GM23338 (cell line): ENCODE measurements around the gene VASN. TPM values are rescaled to one million over a fixed set of nuclear protein-coding genes. Genes with fewer than 3 reads are reported as not detected.

Experiments
- ATAC-seq: fragments of 200-7000 bp; cut with Tn5 transposase; 3 replicates; pipeline ENCODE4 v1.9.1; 2020
- DNase-seq: peaks from one replicate; pipeline ENCODE4 v3.0.0-alpha.2; 2015; ENCODE audit warnings: low spot score
- H2AFZ ChIP-seq: fragments of 200-600 bp; sonication (generic); 2 replicates; pipeline ENCODE4 v1.8.0; 2016; ENCODE audit warnings: antibody characterized with exemption, mild to moderate bottlenecking, moderate library complexity
- H3F3A ChIP-seq: fragments of 200-600 bp; sonication (generic); replicated peaks from 2 replicates; pipeline ENCODE4 v1.8.0; 2017; ENCODE audit warnings: antibody characterized with exemption, mixed run types, low read depth
- H3K27ac ChIP-seq: fragments of 200-600 bp; sonication (generic); 2 replicates; pipeline ENCODE4 v1.6.1; 2016; ENCODE audit warnings: low read depth
- H3K27me3 ChIP-seq: fragments of 200-600 bp; sonication (generic); 2 replicates; pipeline ENCODE4 v1.8.0; 2016; ENCODE audit warnings: mild to moderate bottlenecking, mixed run types, moderate library complexity; ENCODE audit not compliant: insufficient read depth
- H3K36me3 ChIP-seq: fragments of 200-600 bp; sonication (generic); 2 replicates; pipeline ENCODE4 v1.8.0; 2016; ENCODE audit warnings: mild to moderate bottlenecking; ENCODE audit not compliant: insufficient read depth
- H3K4me1 ChIP-seq: fragments of 200-600 bp; sonication (generic); 2 replicates; pipeline ENCODE4 v1.8.0; 2016; ENCODE audit warnings: mild to moderate bottlenecking, moderate library complexity; ENCODE audit not compliant: insufficient read depth
- H3K4me2 ChIP-seq: fragments of 200-600 bp; sonication (generic); 2 replicates; pipeline ENCODE4 v1.7.1; 2017; ENCODE audit warnings: mixed run types
- H3K4me3 ChIP-seq: fragments of 200-600 bp; sonication (generic); 2 replicates; pipeline ENCODE4 v1.6.1; 2016; ENCODE audit warnings: mixed run types
- H3K79me2 ChIP-seq: fragments of 200-600 bp; sonication (generic); replicated peaks from 2 replicates; pipeline ENCODE4 v1.8.0; 2017; ENCODE audit warnings: mild to moderate bottlenecking; ENCODE audit not compliant: insufficient read depth
- H3K9me2 ChIP-seq: fragments of 200-600 bp; sonication (generic); 2 replicates; pipeline ENCODE4 v1.8.0; 2017; ENCODE audit not compliant: insufficient read depth
- H4K20me1 ChIP-seq: fragments of 200-600 bp; sonication (generic); replicated peaks from 2 replicates; pipeline ENCODE4 v1.8.0; 2017; ENCODE audit warnings: mild to moderate bottlenecking; ENCODE audit not compliant: insufficient read depth
- H3K27ac Mint-ChIP-seq: 2 replicates; pipeline ENCODE4 v1.8.0; 2020; ENCODE audit warnings: inconsistent platforms, mild to moderate bottlenecking, moderate library complexity, mixed read lengths
- H3K27me3 Mint-ChIP-seq: 3 replicates; pipeline ENCODE4 v1.8.0; 2022; ENCODE audit warnings: low read depth, mild to moderate bottlenecking, moderate library complexity, mixed read lengths, inconsistent platforms; ENCODE audit not compliant: insufficient read depth, poor library complexity
- H3K36me3 Mint-ChIP-seq: 3 replicates; pipeline ENCODE4 v1.8.0; 2021; ENCODE audit warnings: low read depth, mild to moderate bottlenecking, inconsistent platforms, moderate library complexity, mixed read lengths
- H3K4me1 Mint-ChIP-seq: 3 replicates; pipeline ENCODE4 v1.8.0; 2020; ENCODE audit warnings: mild to moderate bottlenecking, inconsistent platforms, mixed read lengths
- H3K4me3 Mint-ChIP-seq: 3 replicates; pipeline ENCODE4 v1.8.0; 2021; ENCODE audit warnings: moderate library complexity, mild to moderate bottlenecking, inconsistent platforms, mixed read lengths
- H3K9me3 Mint-ChIP-seq: 3 replicates; pipeline ENCODE4 v1.8.0; 2020; ENCODE audit warnings: moderate library complexity, mild to moderate bottlenecking, inconsistent platforms, mixed read lengths
- CTCF ChIP-seq, 2 experiments: fragments of 200-600 bp in 1 of 2; sonication (generic) in 1 of 2; conservative IDR thresholded peaks; 2 replicates each; pipeline versions ENCODE4 v1.5.1 to v1.6.1; 2016 to 2017; ENCODE audit warnings: antibody characterized with exemption in 2 of 2, low read depth in 2 of 2, mild to moderate bottlenecking in 2 of 2, moderate library complexity in 1 of 2
- ETS1 ChIP-seq: IDR thresholded peaks from 2 replicates; pipeline ENCODE4 v1.6.1; 2016; ENCODE audit warnings: antibody characterized with exemption
- EZH2 ChIP-seq: fragments of 200-600 bp; sonication (generic); IDR thresholded peaks from one replicate; pipeline ENCODE4 v1.8.0; 2017; ENCODE audit warnings: antibody characterized with exemption, mild to moderate bottlenecking, low read depth; ENCODE audit not compliant: unreplicated experiment
- JUNB ChIP-seq: IDR thresholded peaks from one replicate; pipeline ENCODE4 v1.6.1; 2016; ENCODE audit warnings: antibody characterized with exemption; ENCODE audit not compliant: unreplicated experiment
- POLR2AphosphoS5 ChIP-seq: IDR thresholded peaks from 2 replicates; pipeline ENCODE4 v1.6.1; 2016; ENCODE audit warnings: antibody characterized with exemption, low read depth
- REST ChIP-seq: IDR thresholded peaks from one replicate; pipeline ENCODE4 v1.6.1; 2018; ENCODE audit warnings: antibody characterized with exemption; ENCODE audit not compliant: unreplicated experiment
- STAT1 ChIP-seq: IDR thresholded peaks from one replicate; pipeline ENCODE4 v1.6.1; 2016; ENCODE audit warnings: antibody characterized with exemption; ENCODE audit not compliant: unreplicated experiment
- ZNF114 ChIP-seq: fragments of 250-450 bp; sonication (Bioruptor Pico); IDR thresholded peaks from 2 replicates; pipeline ENCODE4 v1.5.0; 2020; ENCODE audit warnings: mild to moderate bottlenecking, moderate library complexity
- ZNF331 ChIP-seq: fragments of 250-450 bp; sonication (Bioruptor Pico); IDR thresholded peaks from 2 replicates; pipeline ENCODE4 v1.5.0; 2020; ENCODE audit warnings: low read depth, mild to moderate bottlenecking, moderate library complexity
- polyA plus RNA-seq: library from polyadenylated mRNA; unstranded; fragments of >200 nt; fragmentation: Nextera tagmentation; extraction: Ambion mirVana; gene quantifications from 2 replicates; pipeline ENCODE4 v1.2.1, GENCODE V29; 2016
- total RNA-seq: library from RNA; depleted of rRNA; stranded (reverse); fragments of >200 nt; shearing (Covaris generic); gene quantifications from 2 replicates; pipeline ENCODE4 v1.2.3, GENCODE V29; 2014

Gene VASN
- total and polyA plus RNA-seq, 2 experiments from 2014 or later, result 8.0 to 15.5 TPM

- peaks cover 2% of the 10 kb centered on the region for H3K9me3 Mint-ChIP-seq
- Histone ChIP-seq H3K36me3 (no peaks in the 10 kb centered on the region; the same call in 1 of the 2 replicates), H3F3A (peaks cover 26% of the 10 kb centered on the region), H4K20me1 (peaks cover 23% of the 10 kb centered on the region), H3K4me3 (peak overlapping the region; percentile 97), H3K4me1 (peaks cover 7% of the 10 kb centered on the region), H3K27ac (peak overlapping the region; percentile 79), H3K79me2 (peaks cover 56% of the 10 kb centered on the region), H2AFZ (no peak overlapping the region), H3K9me2 (no peaks in the 10 kb centered on the region), H3K4me2 (peak overlapping the region; percentile 86), H3K27me3 (no peaks in the 10 kb centered on the region)
- H3K4me1 Mint-ChIP-seq, result peaks cover 12% of the 10 kb centered on the region; the same call in 2 of the 3 replicates
- H3K36me3 Mint-ChIP-seq, result peaks cover 34% of the 10 kb centered on the region
- DNase-seq, result no peak
- TF ChIP-seq CTCF (conservative IDR thresholded peaks at IDR 0.05; ENCODE audit: low read depth in 2 of 2), result no peak
- no peak for TF ChIP-seq ZNF114 (CRISPR knock-in tag)
- TF ChIP-seq ZNF331 (CRISPR knock-in tag), result no peak
- TF ChIP-seq REST, result no peak
- no peak for TF ChIP-seq STAT1
- TF ChIP-seq JUNB, result no peak
- no peak for TF ChIP-seq EZH2
- H3K27me3 Mint-ChIP-seq, result peaks cover 30% of the 10 kb centered on the region
- peak overlapping the region; percentile 98 for H3K4me3 Mint-ChIP-seq
- ATAC-seq, result no peak
- H3K27ac Mint-ChIP-seq, result peak overlapping the region; percentile 97
These were observed 21.3 kb upstream of the VASN start for GRCh38 chr16:4350365-4350786.

- H3K27ac Mint-ChIP-seq, result peak within 1 kb of the TSS; percentile 97
- Histone ChIP-seq H3K9me2 (no peaks in the 10 kb centered on the region), H3K27me3 (no peaks in the 10 kb centered on the region), H4K20me1 (peaks cover 17% of the 10 kb centered on the region; the same call in 1 of the 2 replicates), H3K4me1 (peaks cover 7% of the 10 kb centered on the region), H3K4me3 (peak within 1 kb of the TSS; percentile 97), H3K4me2 (peak within 1 kb of the TSS; percentile 86), H3K79me2 (peaks cover 49% of the 10 kb centered on the region), H3F3A (peaks cover 21% of the 10 kb centered on the region), H3K36me3 (no peaks in the 10 kb centered on the region; the same call in 1 of the 2 replicates), H3K27ac (peak within 1 kb of the TSS; percentile 79), H2AFZ (0 out of 2 replicates have a peak within 1 kb of the TSS, but pooled peaks have one; percentile 2)
- peaks cover 27% of the 10 kb centered on the region for H3K36me3 Mint-ChIP-seq
- H3K4me3 Mint-ChIP-seq, result peak within 1 kb of the TSS; percentile 98
- no peaks in the 10 kb centered on the region; the same call in 1 of the 3 replicates for H3K9me3 Mint-ChIP-seq
- no peak for TF ChIP-seq REST
- peak; percentile 22; the same call in 1 of the 2 replicates for TF ChIP-seq ETS1
- peak; percentile 85 for TF ChIP-seq POLR2AphosphoS5
- TF ChIP-seq ZNF114 (CRISPR knock-in tag), result no peak
- no peak for TF ChIP-seq STAT1
- H3K4me1 Mint-ChIP-seq, result peaks cover 12% of the 10 kb centered on the region; the same call in 2 of the 3 replicates
- ATAC-seq (peak; percentile 93), DNase-seq (peak; percentile 98)
- peaks cover 25% of the 10 kb centered on the region for H3K27me3 Mint-ChIP-seq
These were observed 20.6 kb upstream of the VASN start, which contains the start of gene PAM16 for GRCh38 chr16:4350787-4351659. PAM16 (minus strand) TSS chr16:4351321; CDS start chr16:4351234, 87 bp downstream.
